SK-N-SH (cell line): Measurements from ENCODE around the gene TMEM161B. TPM values are rescaled to one million over a fixed set of nuclear protein-coding genes. Genes with fewer than 3 reads are reported as not detected.
"Not testable (repeated sequence)": the region's sequence is repeated elsewhere in the genome, so short reads cannot be mapped to it uniquely, and the experiment has no call there.

Source experiments
- CTCF ChIA-PET: fragments of 300-600, 350-600 bp; formaldehyde crosslinking; extraction: SDS; loops from one replicate; lab custom pipeline; 2021; lab: Yijun Ruan, JAX
- POLR2A ChIA-PET: fragments of 350-600 bp; sonication (Branson Sonifier 250); formaldehyde crosslinking; extraction: SDS; loops from one replicate; lab custom pipeline; 2020; ENCODE audit warnings: antibody characterized with exemption, inconsistent platforms; lab: Yijun Ruan, JAX
- DNase-seq: peaks from one replicate; pipeline ENCODE4 v3.0.0; 2012
- H2AFZ ChIP-seq: fragments of 200-600 bp; sonication (generic); 2 replicates; pipeline ENCODE4 v1.8.1; 2016; ENCODE audit warnings: antibody characterized with exemption, mild to moderate bottlenecking, low read depth
- H3F3A ChIP-seq: fragments of 200-600 bp; sonication (generic); replicated peaks from 2 replicates; pipeline ENCODE3; 2016; ENCODE audit warnings: antibody characterized with exemption, mild to moderate bottlenecking; ENCODE audit not compliant: insufficient read depth
- H3K27ac ChIP-seq, 2 experiments: fragments of 200-500 bp in 1 of 2; fragments of 200-600 bp in 1 of 2; sonication (Bioruptor generic) in 1 of 2; sonication (generic), shearing (Covaris generic) in 1 of 2; 2 replicates each; pipeline versions ENCODE4 v1.5.1 to v1.6.1; 2014 to 2016; ENCODE audit warnings: low read depth in 2 of 2, inconsistent platforms in 1 of 2, low read length in 1 of 2, mild to moderate bottlenecking in 1 of 2, mixed read lengths in 1 of 2
- H3K27me3 ChIP-seq: fragments of 200-600 bp; sonication (generic), shearing (Covaris generic); 2 replicates; pipeline ENCODE4 v1.6.1; 2016; ENCODE audit warnings: mixed run types; ENCODE audit not compliant: insufficient read depth
- H3K36me3 ChIP-seq, 2 experiments: fragments of 200-500 bp in 1 of 2; fragments of 200-600 bp in 1 of 2; sonication (Bioruptor generic) in 1 of 2; sonication (generic) in 1 of 2; replicated peaks in 1 of 2; 2 replicates each; pipeline versions ENCODE3 to v1.5.1; 2014 to 2016; ENCODE audit warnings: low read length in 1 of 2, mild to moderate bottlenecking in 1 of 2; ENCODE audit not compliant: insufficient read depth in 2 of 2, control insufficient read depth in 1 of 2
- H3K4me1 ChIP-seq, 2 experiments: fragments of 200-500 bp in 1 of 2; fragments of 200-600 bp in 1 of 2; sonication (Bioruptor generic) in 1 of 2; sonication (generic), shearing (Covaris generic) in 1 of 2; 2 replicates each; pipeline versions ENCODE4 v1.5.1 to v1.6.1; 2014 to 2016; ENCODE audit warnings: low read depth in 1 of 2, low read length in 1 of 2, mixed run types in 1 of 2; ENCODE audit not compliant: insufficient read depth in 2 of 2, control insufficient read depth in 1 of 2
- H3K4me2 ChIP-seq: fragments of 200-600 bp; sonication (generic), shearing (Covaris generic); 2 replicates; pipeline ENCODE4 v1.6.1; 2017; ENCODE audit warnings: mixed run types
- H3K4me3 ChIP-seq, 2 experiments: fragments of 200-500 bp in 1 of 2; fragments of 200-600 bp in 1 of 2; sonication (Bioruptor generic) in 1 of 2; sonication (generic), shearing (Covaris generic) in 1 of 2; 2 replicates each; pipeline versions ENCODE4 v1.5.1 to v1.8.1; 2014 to 2016; ENCODE audit warnings: low read depth in 2 of 2, inconsistent platforms in 1 of 2, low read length in 1 of 2, mild to moderate bottlenecking in 1 of 2, mixed read lengths in 1 of 2, moderate library complexity in 1 of 2
- H3K79me2 ChIP-seq: fragments of 200-600 bp; sonication (generic); 2 replicates; pipeline ENCODE4 v1.8.1; 2017; ENCODE audit warnings: mild to moderate bottlenecking; ENCODE audit not compliant: insufficient read depth
- H3K9ac ChIP-seq: fragments of 200-600 bp; sonication (generic); 2 replicates; pipeline ENCODE4 v1.6.1; 2017; ENCODE audit warnings: mixed run types
- H3K9me2 ChIP-seq: fragments of 200-600 bp; sonication (generic); 2 replicates; pipeline ENCODE4 v1.6.1; 2017; ENCODE audit warnings: mixed run types
- H3K9me3 ChIP-seq: fragments of 200-600 bp; sonication (generic); 2 replicates; pipeline ENCODE4 v1.6.1; 2017; ENCODE audit warnings: mixed run types, mild to moderate bottlenecking, moderate library complexity
- H4K20me1 ChIP-seq: fragments of 200-600 bp; sonication (generic); 2 replicates; pipeline ENCODE4 v1.6.1; 2017; ENCODE audit warnings: mild to moderate bottlenecking, mixed run types; ENCODE audit not compliant: insufficient read depth
- EP300 ChIP-seq, 2 experiments: IDR thresholded peaks; 2 replicates each; pipeline versions ENCODE4 v1.4.0 to v1.6.1; 2012; ENCODE audit warnings: borderline replicate concordance in 1 of 2, low read depth in 1 of 2, low read length in 1 of 2
- FOXJ3 ChIP-seq: sonication (generic); formaldehyde crosslinking; IDR thresholded peaks from 2 replicates; pipeline ENCODE4 v1.5.1; 2020; ENCODE audit warnings: mild to moderate bottlenecking, missing genetic modification reagents
- FOXM1 ChIP-seq: IDR thresholded peaks from 2 replicates; pipeline ENCODE4 v1.4.0; 2012; ENCODE audit warnings: low read depth, mild to moderate bottlenecking
- GABPA ChIP-seq: IDR thresholded peaks from 2 replicates; pipeline ENCODE4 v1.4.0; 2012; ENCODE audit warnings: low read depth, mild to moderate bottlenecking
- GATA2 ChIP-seq: sonication (generic); formaldehyde crosslinking; IDR thresholded peaks from 2 replicates; pipeline ENCODE4 v1.5.0; 2020; ENCODE audit warnings: mild to moderate bottlenecking, missing genetic modification reagents
- MXI1 ChIP-seq: IDR thresholded peaks from 2 replicates; pipeline ENCODE4 v1.6.1; 2012; ENCODE audit warnings: mild to moderate bottlenecking, low read depth, low read length, improper control_type of control experiment
- POLR2AphosphoS5 ChIP-seq: IDR thresholded peaks from 2 replicates; pipeline ENCODE4 v1.6.1; 2012; ENCODE audit warnings: low read depth, low read length
- RAD21 ChIP-seq: IDR thresholded peaks from 2 replicates; pipeline ENCODE4 v1.6.1; 2012; ENCODE audit warnings: mild to moderate bottlenecking, low read length
- TAF1 ChIP-seq: IDR thresholded peaks from 2 replicates; pipeline ENCODE4 v1.6.1; 2012; ENCODE audit warnings: low read depth, mild to moderate bottlenecking, low read length, moderate library complexity, borderline replicate concordance
- TCF12 ChIP-seq: IDR thresholded peaks from 2 replicates; pipeline ENCODE4 v1.4.0; 2012
- YY1 ChIP-seq: IDR thresholded peaks from 2 replicates; pipeline ENCODE4 v1.4.0; 2012; ENCODE audit warnings: low read depth, mild to moderate bottlenecking
- WGBS: methylation state at CpG from one replicate; pipeline ENCODE4 v1.1.6; 2017; ENCODE audit warnings: low lambda C conversion rate; 5-methylcytosine and 5-hydroxymethylcytosine counted together
- polyA plus RNA-seq, 3 experiments: library from polyadenylated mRNA; depleted of rRNA; stranded (reverse); fragments of >200 nt; gene quantifications; 2 replicates each; pipeline ENCODE4 v1.2.3, GENCODE V29; 2012
- TF ChIP-seq, protein P1 (sequence below): IDR thresholded peaks from 2 replicates; pipeline ENCODE4; 2012
- TF ChIP-seq, protein P2 (sequence below): IDR thresholded peaks from 2 replicates; pipeline ENCODE4 v1.4.0; 2012; ENCODE audit warnings: low read depth, borderline replicate concordance
- TF ChIP-seq, protein P3 (sequence below): fragments of 150-350 bp; IDR thresholded peaks from 2 replicates; pipeline ENCODE4 v1.6.1; 2017; ENCODE audit warnings: antibody characterized with exemption, low read length, low read depth, borderline replicate concordance

The TMEM161B gene
- polyA plus RNA-seq, 1 of the 3 experiments (the other 2 are of a cell fraction): 8.0 TPM

DNA sequence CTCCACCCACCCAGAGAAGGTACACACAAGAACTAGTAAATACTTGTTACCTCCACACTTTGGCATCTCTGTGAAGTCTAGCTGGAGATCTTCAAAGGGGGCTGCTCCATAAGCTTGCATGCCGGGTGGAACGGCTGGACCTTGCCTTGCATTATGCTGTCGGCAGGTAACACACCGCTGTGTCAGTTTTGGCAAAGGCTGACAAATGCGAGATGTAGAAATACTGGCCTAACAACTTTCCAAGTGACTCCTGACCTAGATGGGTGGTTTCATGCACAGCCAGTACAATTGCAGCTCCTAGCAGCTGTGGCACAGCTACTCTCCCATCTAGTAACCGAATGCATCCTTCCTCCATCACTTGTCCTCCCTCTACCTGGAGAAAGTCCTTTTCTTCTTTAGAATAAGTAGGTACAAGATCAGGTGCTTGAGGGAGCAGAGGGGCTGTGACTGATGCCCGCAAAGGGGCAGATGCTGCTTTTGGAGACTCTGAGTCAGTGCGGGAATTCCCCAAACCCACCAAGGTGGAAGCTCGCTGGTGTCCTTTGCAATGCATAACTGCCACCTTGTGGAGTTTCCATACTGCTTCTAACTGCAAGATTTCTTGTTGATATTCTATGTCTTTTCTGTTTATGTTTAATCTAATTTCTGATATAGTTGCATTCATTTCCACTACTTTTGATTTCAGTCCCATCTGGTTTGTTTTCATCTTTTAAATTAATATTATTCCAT, 78.4 kb downstream of the TMEM161B start:
- 99% methylated on average over 8 of the region's 9 CpGs for WGBS

DNA sequence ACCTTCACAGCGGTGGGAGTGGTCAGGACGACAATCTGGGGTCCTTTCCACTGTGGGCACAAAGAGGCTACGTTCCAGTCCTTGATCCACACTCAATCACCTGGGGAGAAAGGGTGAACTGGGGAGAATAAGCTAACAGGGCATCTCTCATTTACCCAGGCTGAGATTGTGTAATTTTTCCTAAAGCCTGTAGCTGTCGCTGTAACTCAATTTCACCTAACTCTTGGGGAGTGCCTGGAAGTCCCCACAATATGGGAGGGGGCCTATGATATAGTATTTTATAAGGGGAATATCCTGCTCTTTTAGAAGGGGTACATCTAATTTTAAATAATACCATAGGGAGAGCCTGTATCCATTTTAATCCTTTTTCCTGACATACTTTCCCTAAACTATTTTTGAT, 79.2 kb downstream of the TMEM161B start:
- H4K20me1 ChIP-seq, H3K4me1 ChIP-seq, DNase-seq, H3K9ac ChIP-seq, H3K79me2 ChIP-seq, H3F3A ChIP-seq, H3K4me2 ChIP-seq, H2AFZ ChIP-seq, POLR2A ChIA-PET, CTCF ChIA-PET, H3K27ac ChIP-seq, H3K9me2 ChIP-seq, H3K4me3 ChIP-seq, H3K27me3 ChIP-seq: not testable (repeated sequence)
- peaks cover 14% of the 10 kb centered on the region; the same call in 1 of the 2 replicates for H3K9me3 ChIP-seq
- WGBS: 100% methylated on average over 1 of the region's 4 CpGs
- H3K36me3 ChIP-seq: peaks cover 13 to 45% of the 10 kb centered on the region in 2 experiments

More for the DNA sequence above, 78.4 kb downstream of the TMEM161B start:
- no peaks in the 10 kb centered on the region for H3K79me2 ChIP-seq
- ChIA-PET POLR2A (no interaction called here), CTCF (no interaction called here)
- H3K9ac ChIP-seq: no peak overlapping the region
- H3K4me1 ChIP-seq: no peaks in the 10 kb centered on the region
- peaks cover 17 to 51% of the 10 kb centered on the region in 2 experiments for H3K36me3 ChIP-seq
- no peak overlapping the region for H3K4me2 ChIP-seq
- no peaks in the 10 kb centered on the region for H4K20me1 ChIP-seq
- no peak overlapping the region for H3K27ac ChIP-seq
- H3K9me2 ChIP-seq: no peaks in the 10 kb centered on the region
- no peak overlapping the region for H3K4me3 ChIP-seq
- no peak for TF ChIP-seq FOXM1
- no peak for TF ChIP-seq TAF1
- TF ChIP-seq EP300 (IDR thresholded peaks at IDR 0.05; ENCODE audit: borderline replicate concordance in 1 of 2, low read depth in 1 of 2, low read length in 1 of 2): no peak
- no peak for TF ChIP-seq GABPA
- no peak for TF ChIP-seq MXI1
- TF ChIP-seq RAD21: no peak
- no peak for TF ChIP-seq POLR2AphosphoS5
- no peak for TF ChIP-seq FOXJ3
- TF ChIP-seq GATA2: no peak
- no peak for TF ChIP-seq YY1
- TF ChIP-seq, protein P1, sequence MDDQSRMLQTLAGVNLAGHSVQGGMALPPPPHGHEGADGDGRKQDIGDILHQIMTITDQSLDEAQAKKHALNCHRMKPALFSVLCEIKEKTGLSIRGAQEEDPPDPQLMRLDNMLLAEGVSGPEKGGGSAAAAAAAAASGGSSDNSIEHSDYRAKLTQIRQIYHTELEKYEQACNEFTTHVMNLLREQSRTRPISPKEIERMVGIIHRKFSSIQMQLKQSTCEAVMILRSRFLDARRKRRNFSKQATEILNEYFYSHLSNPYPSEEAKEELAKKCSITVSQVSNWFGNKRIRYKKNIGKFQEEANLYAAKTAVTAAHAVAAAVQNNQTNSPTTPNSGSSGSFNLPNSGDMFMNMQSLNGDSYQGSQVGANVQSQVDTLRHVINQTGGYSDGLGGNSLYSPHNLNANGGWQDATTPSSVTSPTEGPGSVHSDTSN: no peak
- TF ChIP-seq, protein P2, sequence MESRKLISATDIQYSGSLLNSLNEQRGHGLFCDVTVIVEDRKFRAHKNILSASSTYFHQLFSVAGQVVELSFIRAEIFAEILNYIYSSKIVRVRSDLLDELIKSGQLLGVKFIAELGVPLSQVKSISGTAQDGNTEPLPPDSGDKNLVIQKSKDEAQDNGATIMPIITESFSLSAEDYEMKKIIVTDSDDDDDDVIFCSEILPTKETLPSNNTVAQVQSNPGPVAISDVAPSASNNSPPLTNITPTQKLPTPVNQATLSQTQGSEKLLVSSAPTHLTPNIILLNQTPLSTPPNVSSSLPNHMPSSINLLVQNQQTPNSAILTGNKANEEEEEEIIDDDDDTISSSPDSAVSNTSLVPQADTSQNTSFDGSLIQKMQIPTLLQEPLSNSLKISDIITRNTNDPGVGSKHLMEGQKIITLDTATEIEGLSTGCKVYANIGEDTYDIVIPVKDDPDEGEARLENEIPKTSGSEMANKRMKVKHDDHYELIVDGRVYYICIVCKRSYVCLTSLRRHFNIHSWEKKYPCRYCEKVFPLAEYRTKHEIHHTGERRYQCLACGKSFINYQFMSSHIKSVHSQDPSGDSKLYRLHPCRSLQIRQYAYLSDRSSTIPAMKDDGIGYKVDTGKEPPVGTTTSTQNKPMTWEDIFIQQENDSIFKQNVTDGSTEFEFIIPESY: no peak
- TF ChIP-seq, protein P3, sequence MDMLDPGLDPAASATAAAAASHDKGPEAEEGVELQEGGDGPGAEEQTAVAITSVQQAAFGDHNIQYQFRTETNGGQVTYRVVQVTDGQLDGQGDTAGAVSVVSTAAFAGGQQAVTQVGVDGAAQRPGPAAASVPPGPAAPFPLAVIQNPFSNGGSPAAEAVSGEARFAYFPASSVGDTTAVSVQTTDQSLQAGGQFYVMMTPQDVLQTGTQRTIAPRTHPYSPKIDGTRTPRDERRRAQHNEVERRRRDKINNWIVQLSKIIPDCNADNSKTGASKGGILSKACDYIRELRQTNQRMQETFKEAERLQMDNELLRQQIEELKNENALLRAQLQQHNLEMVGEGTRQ: no peak
- TF ChIP-seq TCF12: no peak
- no peak overlapping the region for H2AFZ ChIP-seq
- H3F3A ChIP-seq: no peaks in the 10 kb centered on the region
- peaks cover 14% of the 10 kb centered on the region; the same call in 1 of the 2 replicates for H3K9me3 ChIP-seq
- no peak for DNase-seq
- no peaks in the 10 kb centered on the region for H3K27me3 ChIP-seq
